ENCODE data around the gene PLSCR4.

DNA sequence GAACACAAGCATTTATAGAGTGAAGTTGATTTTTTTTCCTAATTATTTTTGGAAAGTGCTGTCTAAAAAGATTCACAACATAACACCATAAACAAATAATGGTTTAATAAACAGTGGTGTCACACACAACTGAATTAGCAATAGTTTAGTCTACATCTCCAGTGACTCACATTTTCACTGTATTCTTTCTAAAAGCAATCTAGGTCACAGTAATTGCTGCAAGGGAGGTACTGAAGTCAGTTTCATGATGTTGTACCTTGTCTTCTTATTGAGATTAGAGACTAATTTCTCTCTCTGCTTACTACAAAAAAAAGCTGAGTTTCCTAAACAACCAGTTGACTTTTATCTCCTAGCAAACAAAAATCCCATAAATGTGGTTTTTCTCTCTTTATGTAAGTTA, 29.6 kb downstream of the PLSCR4 start:
- TF ChIP-seq, protein P1, sequence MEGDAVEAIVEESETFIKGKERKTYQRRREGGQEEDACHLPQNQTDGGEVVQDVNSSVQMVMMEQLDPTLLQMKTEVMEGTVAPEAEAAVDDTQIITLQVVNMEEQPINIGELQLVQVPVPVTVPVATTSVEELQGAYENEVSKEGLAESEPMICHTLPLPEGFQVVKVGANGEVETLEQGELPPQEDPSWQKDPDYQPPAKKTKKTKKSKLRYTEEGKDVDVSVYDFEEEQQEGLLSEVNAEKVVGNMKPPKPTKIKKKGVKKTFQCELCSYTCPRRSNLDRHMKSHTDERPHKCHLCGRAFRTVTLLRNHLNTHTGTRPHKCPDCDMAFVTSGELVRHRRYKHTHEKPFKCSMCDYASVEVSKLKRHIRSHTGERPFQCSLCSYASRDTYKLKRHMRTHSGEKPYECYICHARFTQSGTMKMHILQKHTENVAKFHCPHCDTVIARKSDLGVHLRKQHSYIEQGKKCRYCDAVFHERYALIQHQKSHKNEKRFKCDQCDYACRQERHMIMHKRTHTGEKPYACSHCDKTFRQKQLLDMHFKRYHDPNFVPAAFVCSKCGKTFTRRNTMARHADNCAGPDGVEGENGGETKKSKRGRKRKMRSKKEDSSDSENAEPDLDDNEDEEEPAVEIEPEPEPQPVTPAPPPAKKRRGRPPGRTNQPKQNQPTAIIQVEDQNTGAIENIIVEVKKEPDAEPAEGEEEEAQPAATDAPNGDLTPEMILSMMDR (IDR thresholded peaks at IDR 0.05) = no peak
- TF ChIP-seq POLR2A (IDR thresholded peaks at IDR 0.05) = no peak

Data from vagina (tissue), 2 donors.